Nephron (organoid): ENCODE data around the gene KY.
A peak's percentile ranks its signal among the peaks of the same experiment; 100 is the strongest.

Experiments
- H3K27ac Mint-ChIP-seq, 3 experiments: 2 replicates each; pipeline ENCODE4 v1.8.0; 2020; ENCODE audit warnings: mixed read lengths in 3 of 3, mild to moderate bottlenecking in 2 of 3, moderate library complexity in 1 of 3
- H3K27me3 Mint-ChIP-seq: 2 replicates; pipeline ENCODE4 v1.8.0; 2021; ENCODE audit warnings: low read depth, mild to moderate bottlenecking, moderate library complexity, mixed read lengths
- H3K36me3 Mint-ChIP-seq: 2 replicates; pipeline ENCODE4 v1.8.0; 2020; ENCODE audit warnings: low read depth, mixed read lengths
- H3K4me1 Mint-ChIP-seq: 2 replicates; pipeline ENCODE4 v1.8.0; 2020; ENCODE audit warnings: mixed read lengths
- H3K4me3 Mint-ChIP-seq, 3 experiments: 2 replicates each; pipeline ENCODE4 v1.8.0; 2020; ENCODE audit warnings: mild to moderate bottlenecking in 3 of 3, mixed read lengths in 3 of 3, moderate library complexity in 2 of 3
- H3K9me3 Mint-ChIP-seq: 2 replicates; pipeline ENCODE4 v1.8.0; 2020; ENCODE audit warnings: mixed read lengths
- TF ChIP-seq, protein P1 (sequence below), 3 experiments: fragments of 200-600 bp; sonication (generic); IDR thresholded peaks; one replicate each; pipeline ENCODE4 v1.5.0; 2021; ENCODE audit warnings: antibody characterized with exemption in 3 of 3; ENCODE audit not compliant: unreplicated experiment in 3 of 3

The KY gene

DNA sequence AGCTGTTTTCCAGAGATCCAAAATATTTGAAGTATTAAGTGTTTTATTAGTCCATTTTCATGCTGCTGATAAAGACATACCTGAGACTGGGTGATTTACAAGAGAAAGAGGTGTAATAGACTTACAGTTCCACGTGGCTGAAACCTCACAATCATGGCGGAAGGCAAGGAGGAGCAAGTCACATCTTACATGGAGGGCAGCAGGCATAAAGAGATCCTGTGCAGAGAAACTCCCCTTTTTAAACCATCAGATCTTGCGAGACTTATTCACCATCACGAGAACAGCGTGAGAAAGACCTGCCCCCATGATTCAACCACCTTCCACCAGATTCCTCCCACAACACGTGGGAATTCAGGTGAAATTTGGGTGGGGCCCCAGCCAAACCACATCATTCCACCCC, 82.0 kb downstream of the KY start:
- H3K9me3 Mint-ChIP-seq: peaks cover 42% of the 10 kb centered on the region
- no peak overlapping the region for H3K27ac Mint-ChIP-seq
- no peaks in the 10 kb centered on the region for H3K27me3 Mint-ChIP-seq
- H3K4me3 Mint-ChIP-seq: no peak overlapping the region
- H3K36me3 Mint-ChIP-seq: peaks cover 31% of the 10 kb centered on the region
- H3K4me1 Mint-ChIP-seq: no peaks in the 10 kb centered on the region
- TF ChIP-seq, protein P1, sequence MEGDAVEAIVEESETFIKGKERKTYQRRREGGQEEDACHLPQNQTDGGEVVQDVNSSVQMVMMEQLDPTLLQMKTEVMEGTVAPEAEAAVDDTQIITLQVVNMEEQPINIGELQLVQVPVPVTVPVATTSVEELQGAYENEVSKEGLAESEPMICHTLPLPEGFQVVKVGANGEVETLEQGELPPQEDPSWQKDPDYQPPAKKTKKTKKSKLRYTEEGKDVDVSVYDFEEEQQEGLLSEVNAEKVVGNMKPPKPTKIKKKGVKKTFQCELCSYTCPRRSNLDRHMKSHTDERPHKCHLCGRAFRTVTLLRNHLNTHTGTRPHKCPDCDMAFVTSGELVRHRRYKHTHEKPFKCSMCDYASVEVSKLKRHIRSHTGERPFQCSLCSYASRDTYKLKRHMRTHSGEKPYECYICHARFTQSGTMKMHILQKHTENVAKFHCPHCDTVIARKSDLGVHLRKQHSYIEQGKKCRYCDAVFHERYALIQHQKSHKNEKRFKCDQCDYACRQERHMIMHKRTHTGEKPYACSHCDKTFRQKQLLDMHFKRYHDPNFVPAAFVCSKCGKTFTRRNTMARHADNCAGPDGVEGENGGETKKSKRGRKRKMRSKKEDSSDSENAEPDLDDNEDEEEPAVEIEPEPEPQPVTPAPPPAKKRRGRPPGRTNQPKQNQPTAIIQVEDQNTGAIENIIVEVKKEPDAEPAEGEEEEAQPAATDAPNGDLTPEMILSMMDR (IDR thresholded peaks at IDR 0.05; ENCODE audit: unreplicated experiment in 3 of 3): no peak

DNA sequence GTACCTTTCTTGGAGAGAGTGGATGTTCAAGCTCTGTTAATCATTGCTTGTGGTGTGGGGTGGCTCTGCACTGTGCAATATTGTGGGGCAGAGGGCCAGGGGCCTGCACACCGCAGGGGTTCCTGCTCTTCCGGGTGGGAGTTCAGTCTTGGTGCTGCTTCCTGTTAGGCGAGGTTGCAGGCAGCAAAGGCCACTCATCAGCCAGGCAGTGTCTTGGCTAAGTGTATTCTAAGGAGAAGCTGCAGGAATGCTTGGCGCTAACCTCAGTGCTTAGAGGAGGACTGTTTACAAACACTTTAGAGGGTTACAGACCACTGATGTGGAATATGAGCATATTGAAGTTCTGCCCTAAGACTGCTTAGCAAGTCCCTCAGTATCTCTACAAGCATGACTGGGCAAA, 83.2 kb downstream of the KY start:
- Mint-ChIP-seq H3K27ac (peak overlapping the region; percentile 27 to 56 (median 31)), H3K4me1 (no peaks in the 10 kb centered on the region), H3K9me3 (peaks cover 33% of the 10 kb centered on the region), H3K4me3 (no peak overlapping the region), H3K27me3 (no peaks in the 10 kb centered on the region), H3K36me3 (peaks cover 39% of the 10 kb centered on the region)
- TF ChIP-seq, protein P1 (IDR thresholded peaks at IDR 0.05; ENCODE audit: unreplicated experiment in 3 of 3): no peak

- no peaks in the 10 kb centered on the region for H3K27me3 Mint-ChIP-seq
- H3K36me3 Mint-ChIP-seq: peaks cover 50% of the 10 kb centered on the region
- peaks cover 13% of the 10 kb centered on the region for H3K9me3 Mint-ChIP-seq
- TF ChIP-seq, protein P1 (IDR thresholded peaks at IDR 0.05; ENCODE audit: unreplicated experiment in 3 of 3): no peak
- no peak overlapping the region for H3K4me3 Mint-ChIP-seq
- H3K4me1 Mint-ChIP-seq: no peaks in the 10 kb centered on the region
- no peak overlapping the region for H3K27ac Mint-ChIP-seq
These were observed 85.8 kb downstream of the KY start for GRCh38 chr3:134564991-134565390.

DNA sequence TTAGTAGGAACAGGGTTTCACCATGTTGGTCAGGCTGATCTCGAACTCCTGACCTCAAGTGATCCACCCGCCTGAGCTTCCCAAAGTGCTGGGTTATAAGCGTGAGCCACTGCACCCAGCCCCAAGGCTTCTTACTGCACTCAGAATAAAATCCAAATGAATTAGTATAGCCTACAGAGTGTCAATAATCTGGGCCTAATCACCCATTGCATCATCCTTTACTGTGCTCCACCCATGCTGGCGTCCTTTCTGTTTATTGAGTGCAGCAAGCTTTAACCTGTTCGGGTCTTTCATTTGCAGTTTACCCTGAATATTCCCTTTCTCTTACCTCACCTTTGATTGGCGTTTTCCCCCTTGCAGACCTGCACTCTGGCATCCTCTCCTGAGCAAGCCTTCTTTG, 87.2 kb downstream of the KY start:
- H3K9me3 Mint-ChIP-seq: peaks cover 7% of the 10 kb centered on the region
- TF ChIP-seq, protein P1 (IDR thresholded peaks at IDR 0.05; ENCODE audit: unreplicated experiment in 3 of 3): no peak
- no peak overlapping the region for H3K4me3 Mint-ChIP-seq
- no peaks in the 10 kb centered on the region for H3K4me1 Mint-ChIP-seq
- no peaks in the 10 kb centered on the region for H3K27me3 Mint-ChIP-seq
- no peak overlapping the region for H3K27ac Mint-ChIP-seq
- H3K36me3 Mint-ChIP-seq: peaks cover 52% of the 10 kb centered on the region

- peaks cover 54% of the 10 kb centered on the region for H3K36me3 Mint-ChIP-seq
- no peaks in the 10 kb centered on the region for H3K9me3 Mint-ChIP-seq
- no peaks in the 10 kb centered on the region for H3K4me1 Mint-ChIP-seq
- no peak overlapping the region for H3K27ac Mint-ChIP-seq
- TF ChIP-seq, protein P1 (IDR thresholded peaks at IDR 0.05; ENCODE audit: unreplicated experiment in 3 of 3): no peak
- H3K27me3 Mint-ChIP-seq: no peaks in the 10 kb centered on the region
- H3K4me3 Mint-ChIP-seq: no peak overlapping the region
These were observed 88.8 kb downstream of the KY start for GRCh38 chr3:134562055-134562454.

DNA sequence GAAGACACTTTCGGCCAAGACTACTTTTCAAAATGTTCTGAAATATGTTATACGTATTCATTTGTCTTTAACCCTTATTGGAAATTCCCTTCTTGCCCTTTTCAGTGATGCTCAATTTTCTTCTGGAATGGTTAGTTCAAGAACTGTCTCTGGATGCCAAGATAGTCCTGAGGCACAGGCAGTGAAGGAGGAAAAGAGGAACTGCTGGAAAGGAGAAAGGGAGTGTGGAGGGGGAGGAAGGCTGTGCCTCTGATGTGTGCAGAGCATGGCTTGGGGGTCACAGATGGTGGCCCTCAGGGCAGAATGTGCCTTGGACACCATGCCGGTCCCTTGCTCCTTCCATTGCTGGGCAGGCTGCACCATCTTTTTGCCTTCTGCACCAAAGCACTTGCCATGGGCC, 91.2 kb downstream of the KY start:
- no peak overlapping the region for H3K27ac Mint-ChIP-seq
- H3K9me3 Mint-ChIP-seq: no peaks in the 10 kb centered on the region
- no peaks in the 10 kb centered on the region for H3K27me3 Mint-ChIP-seq
- H3K4me1 Mint-ChIP-seq: no peaks in the 10 kb centered on the region
- TF ChIP-seq, protein P1 (IDR thresholded peaks at IDR 0.05; ENCODE audit: unreplicated experiment in 3 of 3): no peak
- H3K36me3 Mint-ChIP-seq: peaks cover 53% of the 10 kb centered on the region
- no peak overlapping the region for H3K4me3 Mint-ChIP-seq
